Lower leg skin (tissue), 4 donors: Measurements from ENCODE around the gene APRT. TPM values are rescaled to one million over a fixed set of nuclear protein-coding genes. Genes with fewer than 3 reads are reported as not detected.

ENCODE experiments used
- DNase-seq, 2 donors: peaks; one replicate each; pipeline ENCODE4 v3.0.0-alpha.2; 2019; ENCODE audit warnings: low spot score in 2 of 2
- H3K4me3 ChIP-seq: fragments of 200-600 bp; sonication (generic); 2 replicates; pipeline ENCODE4 v1.5.1; 2017; ENCODE audit warnings: mild to moderate bottlenecking, low read depth; ENCODE audit not compliant: poor library complexity, severe bottlenecking
- CTCF ChIP-seq, 3 donors: fragments of 450-650 bp; IDR thresholded peaks; one replicate each; pipeline ENCODE4 v1.5.1; 2016; ENCODE audit warnings: antibody characterized with exemption in 3 of 3, mild to moderate bottlenecking in 3 of 3, moderate library complexity in 2 of 3
- POLR2A ChIP-seq, 2 donors: fragments of 450-650 bp; IDR thresholded peaks; one replicate each; pipeline ENCODE4 v1.6.1; 2016 to 2017; ENCODE audit warnings: antibody characterized with exemption in 2 of 2, mild to moderate bottlenecking in 1 of 2, moderate library complexity in 1 of 2
- WGBS, 2 donors: methylation state at CpG; one replicate each; pipeline ENCODE4 v1.1.5; 2018; 5-methylcytosine and 5-hydroxymethylcytosine counted together
- intact Hi-C: fragments of 100-400 bp; cut with DNase I; formaldehyde crosslinking; loops from one replicate; pipeline ENCODE4 v1.15.0; 2023; ENCODE audit warnings: low total_unique reads
- total RNA-seq, 4 donors: library from RNA; depleted of rRNA; stranded (reverse); fragments of >200 nt; gene quantifications; one replicate each; pipeline ENCODE4 v1.1.0, GENCODE V29; 2016

The APRT gene
- total RNA-seq, 4 donors from 2014 or later: 276 to 310 (median 291) TPM

GRCh38 chr16:88771294-88771772 lies 40.4 kb downstream of the APRT start:
- intact Hi-C loops: no loop called here
- TF ChIP-seq POLR2A (IDR thresholded peaks at IDR 0.05) (no peak), CTCF (IDR thresholded peaks at IDR 0.05) (no peak)
- 63 to 82% methylated on average over 10 to 15 of the region's 19 CpGs for WGBS, 2 donors
- H3K4me3 ChIP-seq: no peak overlapping the region
- DNase-seq: no peak

- intact Hi-C loops: no loop called here
- 26 to 49% methylated on average over 13 to 36 of the region's 41 CpGs for WGBS, 2 donors
- no peak for DNase-seq
Observed at GRCh38 chr16:88770461-88771293, 41.1 kb downstream of the APRT start.

GRCh38 chr16:88769617-88770460 lies 41.9 kb downstream of the APRT start:
- intact Hi-C loops: no loop called here
- 24 to 40% methylated on average over 14 to 30 of the region's 30 CpGs for WGBS, 2 donors
- no peak overlapping the region for H3K4me3 ChIP-seq
- TF ChIP-seq POLR2A (IDR thresholded peaks at IDR 0.05): no peak
- no peak for TF ChIP-seq CTCF (IDR thresholded peaks at IDR 0.05)
- no peak for DNase-seq

More at GRCh38 chr16:88770461-88771293, 41.1 kb downstream of the APRT start:
- H3K4me3 ChIP-seq: no peak overlapping the region
- TF ChIP-seq CTCF (IDR thresholded peaks at IDR 0.05) (no peak), POLR2A (IDR thresholded peaks at IDR 0.05) (no peak)

- WGBS, 2 donors: 41 to 51% methylated on average over 15 to 18 of the region's 24 CpGs
- no peak overlapping the region for H3K4me3 ChIP-seq
- DNase-seq: no peak
- intact Hi-C loops: no loop called here
- TF ChIP-seq POLR2A (IDR thresholded peaks at IDR 0.05) (no peak), CTCF (IDR thresholded peaks at IDR 0.05) (no peak)
Observed at GRCh38 chr16:88768071-88768783, 43.5 kb downstream of the APRT start.

GRCh38 chr16:88767546-88768070 lies 44.1 kb downstream of the APRT start:
- DNase-seq: no peak
- intact Hi-C loops: no loop called here
- H3K4me3 ChIP-seq: no peak overlapping the region
- TF ChIP-seq CTCF (IDR thresholded peaks at IDR 0.05) (no peak), POLR2A (IDR thresholded peaks at IDR 0.05) (no peak)
- 67 to 97% methylated on average over 6 to 11 of the region's 12 CpGs for WGBS, 2 donors
